Testis (tissue), 2 donors: ENCODE results near the gene CHRD.

Experiments
- POLR2A ChIP-seq: fragments of 450-650 bp; IDR thresholded peaks from one replicate; pipeline ENCODE4 v1.6.1; 2017; ENCODE audit warnings: antibody characterized with exemption, mild to moderate bottlenecking, moderate library complexity
- TF ChIP-seq, protein P1 (sequence below), 3 experiments: fragments of 450-650 bp in 2 of 3; fragments of 200-600 bp in 1 of 3; sonication (generic) in 1 of 3; IDR thresholded peaks; one replicate each; pipeline ENCODE4 v1.5.1; 2016 to 2019; ENCODE audit warnings: antibody characterized with exemption in 3 of 3, mild to moderate bottlenecking in 2 of 3, moderate library complexity in 1 of 3

GRCh38 chr3:184419171-184419570 lies 39.3 kb downstream of the CHRD start:
- TF ChIP-seq, protein P1, sequence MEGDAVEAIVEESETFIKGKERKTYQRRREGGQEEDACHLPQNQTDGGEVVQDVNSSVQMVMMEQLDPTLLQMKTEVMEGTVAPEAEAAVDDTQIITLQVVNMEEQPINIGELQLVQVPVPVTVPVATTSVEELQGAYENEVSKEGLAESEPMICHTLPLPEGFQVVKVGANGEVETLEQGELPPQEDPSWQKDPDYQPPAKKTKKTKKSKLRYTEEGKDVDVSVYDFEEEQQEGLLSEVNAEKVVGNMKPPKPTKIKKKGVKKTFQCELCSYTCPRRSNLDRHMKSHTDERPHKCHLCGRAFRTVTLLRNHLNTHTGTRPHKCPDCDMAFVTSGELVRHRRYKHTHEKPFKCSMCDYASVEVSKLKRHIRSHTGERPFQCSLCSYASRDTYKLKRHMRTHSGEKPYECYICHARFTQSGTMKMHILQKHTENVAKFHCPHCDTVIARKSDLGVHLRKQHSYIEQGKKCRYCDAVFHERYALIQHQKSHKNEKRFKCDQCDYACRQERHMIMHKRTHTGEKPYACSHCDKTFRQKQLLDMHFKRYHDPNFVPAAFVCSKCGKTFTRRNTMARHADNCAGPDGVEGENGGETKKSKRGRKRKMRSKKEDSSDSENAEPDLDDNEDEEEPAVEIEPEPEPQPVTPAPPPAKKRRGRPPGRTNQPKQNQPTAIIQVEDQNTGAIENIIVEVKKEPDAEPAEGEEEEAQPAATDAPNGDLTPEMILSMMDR (IDR thresholded peaks at IDR 0.05), result no peak
- no peak for TF ChIP-seq POLR2A
